ACC112 (cell line): ENCODE data around the gene DAP.

Experiments used
- H2AFZ ChIP-seq: fragments of 200-600 bp; sonication (generic); one replicate; pipeline ENCODE4 v1.6.0; 2017; ENCODE audit warnings: antibody characterized with exemption, low read length; ENCODE audit not compliant: unreplicated experiment
- H3K27ac ChIP-seq: fragments of 200-600 bp; sonication (generic); 2 replicates; pipeline ENCODE4 v1.5.1; 2014; ENCODE audit warnings: low read depth, mild to moderate bottlenecking, antibody characterized with exemption, low read length, moderate library complexity
- H3K27me3 ChIP-seq: fragments of 200-600 bp; sonication (generic); 2 replicates; pipeline ENCODE4 v1.6.1; 2014; ENCODE audit warnings: mild to moderate bottlenecking, antibody characterized with exemption, low read length, moderate library complexity, mixed read lengths; ENCODE audit not compliant: insufficient read depth
- H3K36me3 ChIP-seq: fragments of 200-600 bp; sonication (generic); 2 replicates; pipeline ENCODE4 v1.6.1; 2016; ENCODE audit warnings: mild to moderate bottlenecking, antibody characterized with exemption, low read length, moderate library complexity, mixed read lengths; ENCODE audit not compliant: insufficient read depth
- H3K4me1 ChIP-seq: fragments of 200-600 bp; sonication (generic); one replicate; pipeline ENCODE4 v1.6.1; 2016; ENCODE audit warnings: low read length, mixed read lengths; ENCODE audit not compliant: insufficient read depth, unreplicated experiment, control insufficient read depth
- H3K4me3 ChIP-seq: fragments of 200-600 bp; sonication (generic); 2 replicates; pipeline ENCODE4 v1.5.1; 2014; ENCODE audit warnings: mild to moderate bottlenecking, low read depth, low read length
- H3K79me2 ChIP-seq: fragments of 200-600 bp; sonication (generic); one replicate; pipeline ENCODE4 v1.6.0; 2016; ENCODE audit warnings: low read length; ENCODE audit not compliant: control insufficient read depth, unreplicated experiment, insufficient read depth

DAP gene

GRCh38 chr5:10734037-10734709 is 26.9 kb downstream of the DAP start:
- Histone ChIP-seq H3K79me2 (peaks cover 4% of the 10 kb centered on the region), H3K36me3 (peaks cover 7% of the 10 kb centered on the region), H3K4me3 (no peak overlapping the region), H3K27me3 (no peaks in the 10 kb centered on the region), H3K4me1 (no peaks in the 10 kb centered on the region), H3K27ac (no peak overlapping the region), H2AFZ (no peak overlapping the region)

- H3K27ac ChIP-seq = no peak overlapping the region
- no peak overlapping the region for H2AFZ ChIP-seq
- H3K4me1 ChIP-seq = no peaks in the 10 kb centered on the region
- peaks cover 4% of the 10 kb centered on the region for H3K79me2 ChIP-seq
- H3K27me3 ChIP-seq = no peaks in the 10 kb centered on the region
- peaks cover 5% of the 10 kb centered on the region for H3K36me3 ChIP-seq
- H3K4me3 ChIP-seq = no peak overlapping the region
Observed at GRCh38 chr5:10733426-10733825, 27.6 kb downstream of the DAP start.

- Histone ChIP-seq H3K79me2 (peaks cover 4% of the 10 kb centered on the region), H3K36me3 (peaks cover 5% of the 10 kb centered on the region), H3K4me3 (no peak overlapping the region), H3K27ac (no peak overlapping the region), H3K4me1 (peaks cover 3% of the 10 kb centered on the region), H3K27me3 (no peaks in the 10 kb centered on the region), H2AFZ (no peak overlapping the region)
Observed at GRCh38 chr5:10731913-10732312, 29.1 kb downstream of the DAP start.

GRCh38 chr5:10730043-10730351 is 31.0 kb downstream of the DAP start:
- H3K27ac ChIP-seq = no peak overlapping the region
- no peak overlapping the region for H3K4me3 ChIP-seq
- H2AFZ ChIP-seq = no peak overlapping the region
- H3K36me3 ChIP-seq = peaks cover 5% of the 10 kb centered on the region
- no peaks in the 10 kb centered on the region for H3K27me3 ChIP-seq
- no peaks in the 10 kb centered on the region for H3K79me2 ChIP-seq
- peaks cover 21% of the 10 kb centered on the region for H3K4me1 ChIP-seq

- no peak overlapping the region for H2AFZ ChIP-seq
- H3K27ac ChIP-seq = no peak overlapping the region
- peaks cover 5% of the 10 kb centered on the region for H3K36me3 ChIP-seq
- no peaks in the 10 kb centered on the region for H3K79me2 ChIP-seq
- H3K27me3 ChIP-seq = no peaks in the 10 kb centered on the region
- peaks cover 26% of the 10 kb centered on the region for H3K4me1 ChIP-seq
- H3K4me3 ChIP-seq = no peak overlapping the region
Observed at GRCh38 chr5:10729320-10730042, 31.6 kb downstream of the DAP start.

GRCh38 chr5:10728679-10729078 is 32.4 kb downstream of the DAP start:
- Histone ChIP-seq H3K27ac (no peak overlapping the region), H3K4me1 (peaks cover 34% of the 10 kb centered on the region), H2AFZ (no peak overlapping the region), H3K27me3 (no peaks in the 10 kb centered on the region), H3K4me3 (no peak overlapping the region), H3K79me2 (peaks cover 6% of the 10 kb centered on the region), H3K36me3 (peaks cover 5% of the 10 kb centered on the region)

- Histone ChIP-seq H3K27ac (no peak overlapping the region), H3K79me2 (peaks cover 14% of the 10 kb centered on the region), H3K4me3 (no peak overlapping the region), H3K4me1 (peaks cover 34% of the 10 kb centered on the region), H3K36me3 (peaks cover 7% of the 10 kb centered on the region), H3K27me3 (no peaks in the 10 kb centered on the region), H2AFZ (no peak overlapping the region)
Observed at GRCh38 chr5:10727861-10728260, 33.2 kb downstream of the DAP start.

- peaks cover 3% of the 10 kb centered on the region for H3K36me3 ChIP-seq
Observed at GRCh38 chr5:10726913-10727517, 34.0 kb downstream of the DAP start.

GRCh38 chr5:10726179-10726912 is 34.7 kb downstream of the DAP start:
- peaks cover 18% of the 10 kb centered on the region for H3K79me2 ChIP-seq
- H3K4me1 ChIP-seq = peaks cover 34% of the 10 kb centered on the region
- peaks cover 9% of the 10 kb centered on the region for H3K36me3 ChIP-seq

More at GRCh38 chr5:10726913-10727517, 34.0 kb downstream of the DAP start:
- Histone ChIP-seq H3K79me2 (peaks cover 18% of the 10 kb centered on the region), H3K4me1 (peaks cover 34% of the 10 kb centered on the region), H3K27me3 (no peaks in the 10 kb centered on the region), H2AFZ (no peak overlapping the region), H3K4me3 (no peak overlapping the region), H3K27ac (no peak overlapping the region)

GRCh38 chr5:10725636-10726035 is 35.4 kb downstream of the DAP start:
- peaks cover 18% of the 10 kb centered on the region for H3K79me2 ChIP-seq
- peaks cover 16% of the 10 kb centered on the region for H3K36me3 ChIP-seq
- H3K4me3 ChIP-seq = peak overlapping the region; percentile 52; the same call in 1 of the 2 replicates
- no peaks in the 10 kb centered on the region for H3K27me3 ChIP-seq
- peaks cover 40% of the 10 kb centered on the region for H3K4me1 ChIP-seq
- H3K27ac ChIP-seq = peak overlapping the region; percentile 77
- H2AFZ ChIP-seq = no peak overlapping the region

More at GRCh38 chr5:10726179-10726912, 34.7 kb downstream of the DAP start:
- peak overlapping the region; percentile 77; the same call in 1 of the 2 replicates for H3K27ac ChIP-seq
- no peak overlapping the region for H3K4me3 ChIP-seq
- no peaks in the 10 kb centered on the region for H3K27me3 ChIP-seq
- H2AFZ ChIP-seq = no peak overlapping the region
